Common myeloid progenitor, CD34-positive (primary cell): ENCODE results near the gene CNKSR3.

Experiments
- CTCF ChIA-PET: fragments of 350-600 bp; sonication (Branson Sonifier 250); formaldehyde crosslinking; loops from one replicate; lab custom pipeline; 2021; ENCODE audit warnings: antibody characterized with exemption; lab: Charles Lee
- POLR2A ChIA-PET: fragments of 350-600 bp; sonication (Branson Sonifier 250); formaldehyde crosslinking; loops from one replicate; lab custom pipeline; 2021; ENCODE audit warnings: antibody characterized with exemption; lab: Charles Lee
- DNase-seq, 3 donors: peaks; one replicate each; pipeline versions ENCODE4 v3.0.0 to v3.0.0-alpha.2; 2013
- H3K27ac ChIP-seq, 2 experiments: 1 replicate in 1 of 2; 2 replicates in 1 of 2; pipeline ENCODE4 v1.7.0; 2013; ENCODE audit warnings: inconsistent platforms in 2 of 2, low read length in 2 of 2, mild to moderate bottlenecking in 2 of 2, low read depth in 1 of 2, moderate library complexity in 1 of 2; ENCODE audit not compliant: severe bottlenecking in 2 of 2, insufficient read depth in 1 of 2, poor library complexity in 1 of 2
- H3K27me3 ChIP-seq, 5 experiments: replicated peaks in 2 of 5; 1 replicate in 3 of 5; 2 replicates in 2 of 5; pipeline versions ENCODE4 v1.6.1 to v1.7.0; 2013; ENCODE audit warnings: low read length in 4 of 5, mild to moderate bottlenecking in 2 of 5, moderate library complexity in 2 of 5, inconsistent platforms in 1 of 5; ENCODE audit not compliant: insufficient read depth in 5 of 5, control insufficient read depth in 4 of 5
- H3K36me3 ChIP-seq, 4 experiments: 1 replicate in 2 of 4; 2 replicates in 2 of 4; pipeline versions ENCODE4 v1.6.1 to v1.7.0; 2013; ENCODE audit warnings: low read length in 3 of 4, control low read depth in 1 of 4, mild to moderate bottlenecking in 1 of 4; ENCODE audit not compliant: control insufficient read depth in 4 of 4, insufficient read depth in 4 of 4
- H3K4me1 ChIP-seq, 4 experiments: 1 replicate in 3 of 4; 2 replicates in 1 of 4; pipeline versions ENCODE4 v1.6.1 to v1.7.1; 2013; ENCODE audit warnings: low read length in 3 of 4, mild to moderate bottlenecking in 3 of 4, control low read depth in 1 of 4, inconsistent platforms in 1 of 4, moderate library complexity in 1 of 4; ENCODE audit not compliant: control insufficient read depth in 4 of 4, insufficient read depth in 4 of 4; ENCODE audit errors: control extremely low read depth in 1 of 4
- H3K4me3 ChIP-seq, 7 experiments: 1 replicate in 4 of 7; 2 replicates in 3 of 7; pipeline versions ENCODE4 v1.5.1 to v1.7.0; 2013; ENCODE audit warnings: mild to moderate bottlenecking in 7 of 7, low read length in 6 of 7, moderate library complexity in 6 of 7, inconsistent platforms in 2 of 7, low read depth in 2 of 7, control low read depth in 1 of 7; ENCODE audit not compliant: insufficient read depth in 4 of 7, control insufficient read depth in 1 of 7; ENCODE audit errors: extremely low read depth in 1 of 7
- H3K9me3 ChIP-seq, 5 experiments: 1 replicate in 4 of 5; 2 replicates in 1 of 5; pipeline versions ENCODE4 v1.6.1 to v1.7.1; 2013; ENCODE audit warnings: low read length in 4 of 5, mild to moderate bottlenecking in 2 of 5, inconsistent platforms in 1 of 5, low read depth in 1 of 5, moderate library complexity in 1 of 5; ENCODE audit not compliant: control insufficient read depth in 4 of 5, insufficient read depth in 2 of 5; ENCODE audit errors: control extremely low read depth in 1 of 5
- WGBS: methylation state at CpG from one replicate; pipeline ENCODE4 v1.1.5; 2013; ENCODE audit not compliant: insufficient coverage; 5-methylcytosine and 5-hydroxymethylcytosine counted together

Gene CNKSR3

GRCh38 chr6:154537511-154538325 lies 27.2 kb upstream of the CNKSR3 start:
- Histone ChIP-seq H3K36me3 (no peaks in the 10 kb centered on the region), H3K4me1 (no peaks in the 10 kb centered on the region), H3K4me3 (no peak overlapping the region), H3K27me3 (no peaks in the 10 kb centered on the region), H3K27ac (no peak overlapping the region), H3K9me3 (no peaks in the 10 kb centered on the region)
- ChIA-PET CTCF (interaction anchor here (1.2 kb wide), 1 partner anchor 43 kb away, joined by 3 read pairs; no protein-coding TSS in a partner anchor), POLR2A (no interaction called here)
- WGBS, result 88% methylated on average over 3 of the region's 13 CpGs
- DNase-seq, result no peak

- CTCF ChIA-PET, result no interaction called here
These were observed 26.5 kb upstream of the CNKSR3 start for GRCh38 chr6:154536999-154537398.

GRCh38 chr6:154536255-154536654 lies 25.8 kb upstream of the CNKSR3 start:
- 100% methylated on average over 6 of the region's 7 CpGs for whole genome bisulfite sequencing
- no peak for DNase-seq
- no peaks in the 10 kb centered on the region for H3K4me1 ChIP-seq
- no peaks in the 10 kb centered on the region for H3K9me3 ChIP-seq
- no peaks in the 10 kb centered on the region for H3K36me3 ChIP-seq
- CTCF ChIA-PET, result no interaction called here
- no peaks in the 10 kb centered on the region for H3K27me3 ChIP-seq
- H3K27ac ChIP-seq, result no peak overlapping the region
- POLR2A ChIA-PET, result no interaction called here
- no peak overlapping the region for H3K4me3 ChIP-seq

More at GRCh38 chr6:154536999-154537398, 26.5 kb upstream of the CNKSR3 start:
- Histone ChIP-seq H3K4me1 (no peaks in the 10 kb centered on the region), H3K36me3 (no peaks in the 10 kb centered on the region), H3K27me3 (no peaks in the 10 kb centered on the region), H3K27ac (no peak overlapping the region), H3K9me3 (no peaks in the 10 kb centered on the region), H3K4me3 (no peak overlapping the region)
- POLR2A ChIA-PET, result no interaction called here
- DNase-seq, result no peak
- WGBS, result 90% methylated on average over 2 of the region's 3 CpGs

GRCh38 chr6:154535851-154536250 lies 25.4 kb upstream of the CNKSR3 start:
- Histone ChIP-seq H3K36me3 (no peaks in the 10 kb centered on the region), H3K4me3 (no peak overlapping the region), H3K4me1 (no peaks in the 10 kb centered on the region), H3K27ac (no peak overlapping the region), H3K9me3 (no peaks in the 10 kb centered on the region), H3K27me3 (no peaks in the 10 kb centered on the region)
- CTCF ChIA-PET, result no interaction called here
- POLR2A ChIA-PET, result no interaction called here
- no peak for DNase-seq
- WGBS, result 100% methylated on average over 2 of the region's 2 CpGs

GRCh38 chr6:154535147-154535546 lies 24.7 kb upstream of the CNKSR3 start:
- H3K36me3 ChIP-seq, result no peaks in the 10 kb centered on the region
- POLR2A ChIA-PET, result no interaction called here
- H3K4me3 ChIP-seq, result no peak overlapping the region
- CTCF ChIA-PET, result no interaction called here
- 100% methylated on average over 2 of the region's 3 CpGs for whole genome bisulfite sequencing
- no peaks in the 10 kb centered on the region for H3K27me3 ChIP-seq
- no peaks in the 10 kb centered on the region for H3K9me3 ChIP-seq
- no peaks in the 10 kb centered on the region for H3K4me1 ChIP-seq
- DNase-seq, result no peak
- no peak overlapping the region for H3K27ac ChIP-seq

- Histone ChIP-seq H3K4me3 (no peak overlapping the region), H3K4me1 (no peaks in the 10 kb centered on the region), H3K9me3 (no peaks in the 10 kb centered on the region), H3K27me3 (no peaks in the 10 kb centered on the region), H3K27ac (no peak overlapping the region), H3K36me3 (no peaks in the 10 kb centered on the region)
- CTCF ChIA-PET, result interaction anchor here (1.1 kb wide), 1 partner anchor 20 kb away, joined by 3 read pairs; no protein-coding TSS in a partner anchor
- DNase-seq, result no peak
- POLR2A ChIA-PET, result no interaction called here
- WGBS, result no CpG with 5 or more reads among the region's 2 CpGs
These were observed 24.0 kb upstream of the CNKSR3 start for GRCh38 chr6:154534531-154534930.

GRCh38 chr6:154532426-154532825 lies 21.9 kb upstream of the CNKSR3 start:
- POLR2A ChIA-PET, result no interaction called here
- Histone ChIP-seq H3K4me1 (no peaks in the 10 kb centered on the region), H3K4me3 (no peak overlapping the region), H3K36me3 (no peaks in the 10 kb centered on the region), H3K27me3 (no peaks in the 10 kb centered on the region), H3K9me3 (peaks cover 0 to 3% (median 2%) of the 10 kb centered on the region in 5 experiments), H3K27ac (no peak overlapping the region)
- no peak for DNase-seq
- WGBS, result 100% methylated on average over 2 of the region's 4 CpGs
- CTCF ChIA-PET, result no interaction called here
